Spleen (tissue), 11 donors: ENCODE data around the gene YRDC. TPM values are rescaled to one million over a fixed set of nuclear protein-coding genes. Genes with fewer than 3 reads are reported as not detected.

Source experiments
- DNase-seq: peaks from one replicate; pipeline ENCODE4 v3.0.0-alpha.2; 2020
- H3K27ac ChIP-seq, 8 donors: fragments of 200-600 bp; sonication (generic) in 7 of 8; 1 replicate in 4 of 8; 2 replicates in 4 of 8; pipeline versions ENCODE4 v1.5.0 to v1.8.0; 2016 to 2021; ENCODE audit warnings: inconsistent platforms in 4 of 8, mild to moderate bottlenecking in 4 of 8, moderate library complexity in 1 of 8
- H3K27me3 ChIP-seq, 7 donors: fragments of 200-600 bp; sonication (generic) in 6 of 7; replicated peaks in 1 of 7; 1 replicate in 4 of 7; 2 replicates in 3 of 7; pipeline versions ENCODE4 v1.5.0 to v1.8.0; 2016 to 2021; ENCODE audit warnings: inconsistent platforms in 3 of 7, mild to moderate bottlenecking in 1 of 7
- H3K36me3 ChIP-seq, 6 donors: fragments of 200-600 bp; sonication (generic) in 5 of 6; 1 replicate in 4 of 6; 2 replicates in 2 of 6; pipeline versions ENCODE4 v1.5.0 to v1.8.0; 2016 to 2021; ENCODE audit warnings: inconsistent platforms in 2 of 6
- H3K4me1 ChIP-seq, 6 donors: fragments of 200-600 bp; sonication (generic) in 5 of 6; 1 replicate in 3 of 6; 2 replicates in 3 of 6; pipeline versions ENCODE4 v1.5.0 to v1.8.0; 2016 to 2021; ENCODE audit warnings: inconsistent platforms in 3 of 6
- H3K4me3 ChIP-seq, 8 donors: fragments of 200-600 bp; sonication (generic) in 7 of 8; 1 replicate in 4 of 8; 2 replicates in 4 of 8; pipeline versions ENCODE4 v1.5.0 to v1.8.0; 2016 to 2021; ENCODE audit warnings: inconsistent platforms in 4 of 8, mild to moderate bottlenecking in 4 of 8, moderate library complexity in 2 of 8
- H3K9me3 ChIP-seq, 8 donors: fragments of 200-600 bp; sonication (generic) in 7 of 8; 1 replicate in 4 of 8; 2 replicates in 4 of 8; pipeline versions ENCODE4 v1.5.0 to v1.8.0; 2016 to 2021; ENCODE audit warnings: inconsistent platforms in 4 of 8
- POLR2A ChIP-seq, 3 donors: fragments of 450-650 bp; IDR thresholded peaks; one replicate each; pipeline ENCODE4 v1.5.1; 2017; ENCODE audit warnings: antibody characterized with exemption in 3 of 3, mild to moderate bottlenecking in 1 of 3
- POLR2AphosphoS5 ChIP-seq, 3 donors: sonication (generic); formaldehyde crosslinking; IDR thresholded peaks; one replicate each; pipeline ENCODE4 v1.5.1; 2017; ENCODE audit warnings: antibody characterized with exemption in 3 of 3
- WGBS, 5 donors: extraction: QIAGEN DNeasy Blood & Tissue Kit in 3 of 5; methylation state at CpG; one replicate each; pipeline versions ENCODE4 v1.1.5 to v1.1.7; 2013 to 2018; 5-methylcytosine and 5-hydroxymethylcytosine counted together
- intact Hi-C: fragments of 100-400 bp; cut with DNase I; formaldehyde crosslinking; loops from one replicate; pipeline ENCODE4 v1.15.0; 2023; ENCODE audit warnings: low total_unique reads
- polyA plus RNA-seq, 3 donors: library from polyadenylated mRNA; stranded (reverse); fragments of 200-250 nt; gene quantifications; one replicate each; pipeline ENCODE4 v1.2.1, GENCODE V29; 2013
- total RNA-seq, 7 donors: library from RNA; depleted of rRNA in 3 of 7; stranded (reverse); fragments of >200 nt in 3 of 7; fragmentation: NEBNext Ultra II Directional in 4 of 7; extraction: Animal tissue kit (Norgen Biotek cat#: 25700) in 4 of 7; gene quantifications; one replicate each; pipeline versions ENCODE4 v1.1.0 to v1.2.1, GENCODE V29; 2016 to 2021
- TF ChIP-seq, protein P1 (sequence below), 11 experiments: fragments of 200-600 bp in 7 of 11; fragments of 450-650 bp in 4 of 11; sonication (generic) in 4 of 11; IDR thresholded peaks in 8 of 11; conservative IDR thresholded peaks in 3 of 11; 1 replicate in 7 of 11; 2 replicates in 4 of 11; pipeline versions ENCODE4 v1.4.0 to v1.8.0; 2016 to 2021; ENCODE audit warnings: antibody characterized with exemption in 11 of 11, inconsistent platforms in 4 of 11, mild to moderate bottlenecking in 1 of 11
- donor health status: healthy with polysubstance abuse.
- donor health status: DM: no; HTN: no; CAD: no; lungs with moderate emphysema.
- donor health status: DM: no; HTN: no; CAD: no.
- donor health status: Bipolar disorder and iron deficiency.
- donor health status: healthy.
- donor health status: DM: no; HTN: no; CAD: no.
- donor health status: DM: yes; HTN: yes; CAD: no.

YRDC gene
- total and polyA plus RNA-seq, 10 donors: 7.5 to 13.4 (median 10.6) TPM

GRCh38 chr1:37797750-37798345, 10.2 kb downstream of the YRDC start:
- DNase-seq: no peak
- no peak overlapping the region for H3K4me3 ChIP-seq
- H3K36me3 ChIP-seq: peaks cover 0 to 46% (median 20%) of the 10 kb centered on the region in 6 donors
- WGBS, 5 donors: 82 to 93% (median 91%) methylated on average over 3 of the region's 3 CpGs
- H3K27me3 ChIP-seq: peaks cover 0 to 25% (median 4%) of the 10 kb centered on the region in 7 donors
- TF ChIP-seq POLR2AphosphoS5 (IDR thresholded peaks at IDR 0.05): no peak
- TF ChIP-seq POLR2A (IDR thresholded peaks at IDR 0.05): no peak
- TF ChIP-seq, protein P1, sequence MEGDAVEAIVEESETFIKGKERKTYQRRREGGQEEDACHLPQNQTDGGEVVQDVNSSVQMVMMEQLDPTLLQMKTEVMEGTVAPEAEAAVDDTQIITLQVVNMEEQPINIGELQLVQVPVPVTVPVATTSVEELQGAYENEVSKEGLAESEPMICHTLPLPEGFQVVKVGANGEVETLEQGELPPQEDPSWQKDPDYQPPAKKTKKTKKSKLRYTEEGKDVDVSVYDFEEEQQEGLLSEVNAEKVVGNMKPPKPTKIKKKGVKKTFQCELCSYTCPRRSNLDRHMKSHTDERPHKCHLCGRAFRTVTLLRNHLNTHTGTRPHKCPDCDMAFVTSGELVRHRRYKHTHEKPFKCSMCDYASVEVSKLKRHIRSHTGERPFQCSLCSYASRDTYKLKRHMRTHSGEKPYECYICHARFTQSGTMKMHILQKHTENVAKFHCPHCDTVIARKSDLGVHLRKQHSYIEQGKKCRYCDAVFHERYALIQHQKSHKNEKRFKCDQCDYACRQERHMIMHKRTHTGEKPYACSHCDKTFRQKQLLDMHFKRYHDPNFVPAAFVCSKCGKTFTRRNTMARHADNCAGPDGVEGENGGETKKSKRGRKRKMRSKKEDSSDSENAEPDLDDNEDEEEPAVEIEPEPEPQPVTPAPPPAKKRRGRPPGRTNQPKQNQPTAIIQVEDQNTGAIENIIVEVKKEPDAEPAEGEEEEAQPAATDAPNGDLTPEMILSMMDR (IDR thresholded peaks at IDR 0.05 in 8 of 11, conservative IDR thresholded peaks at IDR 0.05 in 3 of 11): no peak
- H3K9me3 ChIP-seq: no peaks in the 10 kb centered on the region
- H3K4me1 ChIP-seq: peaks cover 6 to 27% (median 20%) of the 10 kb centered on the region in 6 donors
- no peak overlapping the region for H3K27ac ChIP-seq
- intact Hi-C loops: no loop called here

GRCh38 chr1:37795340-37796125, 12.5 kb downstream of the YRDC start:
- intact Hi-C loops: no loop called here
- H3K36me3 ChIP-seq: peaks cover 0 to 23% (median 7%) of the 10 kb centered on the region in 6 donors
- H3K9me3 ChIP-seq: no peaks in the 10 kb centered on the region
- H3K4me1 ChIP-seq: peaks cover 6 to 27% (median 20%) of the 10 kb centered on the region in 6 donors
- 31 to 40% (median 34%) methylated on average over 22 of the region's 22 CpGs for WGBS, 5 donors
- no peak for TF ChIP-seq POLR2A (IDR thresholded peaks at IDR 0.05)
- peak in 2 of 3 donors; percentile 34 to 59 for TF ChIP-seq POLR2AphosphoS5 (IDR thresholded peaks at IDR 0.05)
- H3K4me3 ChIP-seq: peak overlapping the region in 5 of 8 donors; percentile 54 to 88 (median 61)
- H3K27ac ChIP-seq: no peak overlapping the region
- DNase-seq: peak; percentile 80
- peaks cover 0 to 46% (median 5%) of the 10 kb centered on the region in 7 donors for H3K27me3 ChIP-seq

DNA sequence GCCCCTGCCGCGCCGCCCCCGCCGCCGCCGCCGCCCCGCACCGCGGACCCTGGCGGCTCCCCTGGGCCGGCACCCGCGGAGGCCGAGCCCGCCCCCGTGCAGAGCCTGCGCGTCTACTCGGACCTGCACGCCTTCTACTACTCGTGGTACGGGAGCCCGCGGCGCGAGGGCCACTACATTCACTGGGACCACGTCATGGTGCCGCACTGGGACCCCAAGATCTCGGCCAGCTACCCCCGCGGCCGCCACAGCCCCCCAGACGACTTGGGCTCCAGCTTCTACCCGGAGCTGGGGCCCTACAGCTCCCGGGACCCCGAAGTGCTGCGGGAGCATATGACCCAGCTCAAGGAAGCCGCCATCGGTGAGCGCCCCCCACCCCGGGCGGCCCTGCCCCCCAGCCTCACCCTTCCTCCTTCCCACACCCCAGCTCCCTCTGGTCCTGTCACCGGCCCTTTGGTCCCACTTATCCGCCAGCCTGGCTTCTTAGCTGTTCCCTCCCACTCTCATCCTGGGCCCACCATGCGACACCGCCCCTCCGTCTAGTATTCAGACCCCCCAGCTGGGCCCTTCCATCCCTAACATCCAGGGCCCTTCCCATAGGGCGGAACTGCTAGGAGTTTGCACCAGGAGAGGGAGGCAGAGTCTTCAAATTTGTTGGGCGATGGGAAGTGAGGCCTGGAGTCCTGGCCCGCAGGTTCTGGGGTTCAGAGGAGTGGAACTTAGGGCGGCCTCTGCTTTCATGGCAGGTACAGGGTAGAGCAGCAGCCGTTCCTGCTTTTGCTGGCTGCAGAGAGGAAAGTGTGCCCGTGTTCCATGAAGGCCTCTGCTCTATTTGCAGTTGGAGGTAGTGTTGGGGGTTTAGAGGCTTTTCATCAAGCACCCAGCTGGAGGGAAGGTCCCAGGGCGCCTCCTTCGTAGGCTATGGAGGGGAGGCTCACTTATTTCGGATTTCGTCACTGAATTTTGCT, 13.4 kb downstream of the YRDC start:
- peak overlapping the region; percentile 18 to 88 (median 56) for H3K4me3 ChIP-seq
- TF ChIP-seq POLR2AphosphoS5 (IDR thresholded peaks at IDR 0.05) (no peak), POLR2A (IDR thresholded peaks at IDR 0.05) (no peak)
- TF ChIP-seq, protein P1 (IDR thresholded peaks at IDR 0.05 in 8 of 11, conservative IDR thresholded peaks at IDR 0.05 in 3 of 11): no peak
- no peaks in the 10 kb centered on the region for H3K9me3 ChIP-seq
- peaks cover 6 to 27% (median 20%) of the 10 kb centered on the region in 6 donors for H3K4me1 ChIP-seq
- WGBS, 5 donors: 10 to 31% (median 14%) methylated on average over 16 to 59 of the region's 59 CpGs
- H3K27me3 ChIP-seq: peaks cover 0 to 46% (median 5%) of the 10 kb centered on the region in 7 donors
- peaks cover 0 to 14% (median 0%) of the 10 kb centered on the region in 6 donors for H3K36me3 ChIP-seq
- H3K27ac ChIP-seq: peak overlapping the region in 1 of 8 donors; percentile 65
- no peak for DNase-seq
- intact Hi-C loops: no loop called here

GRCh38 chr1:37793773-37794371, 14.1 kb downstream of the YRDC start, which contains the start of gene MANEAL:
Gene MANEAL, plus strand, starts transcription at chr1:37793847. Its CDS starts 336 bp downstream, at chr1:37794183.
- intact Hi-C loops: no loop called here
- peaks cover 0 to 50% (median 5%) of the 10 kb centered on the region in 7 donors for H3K27me3 ChIP-seq
- H3K4me1 ChIP-seq: peaks cover 6 to 27% (median 20%) of the 10 kb centered on the region in 6 donors
- H3K36me3 ChIP-seq: peaks cover 0 to 6% (median 0%) of the 10 kb centered on the region in 6 donors
- peak within 1 kb of the TSS; percentile 33 to 88 (median 56) for H3K4me3 ChIP-seq
- TF ChIP-seq POLR2AphosphoS5 (IDR thresholded peaks at IDR 0.05) (peak in 2 of 3 donors; percentile 43 to 55), POLR2A (IDR thresholded peaks at IDR 0.05) (no peak)
- peak; percentile 85 for DNase-seq
- H3K27ac ChIP-seq: peak within 1 kb of the TSS in 3 of 8 donors; percentile 10 to 65 (median 31)
- WGBS, 5 donors: 0 to 2% (median 1%) methylated on average over 24 to 82 of the region's 82 CpGs
- no peaks in the 10 kb centered on the region for H3K9me3 ChIP-seq
